ENCODE data around the gene AGRP. TPM values are rescaled to one million over a fixed set of nuclear protein-coding genes. Genes with fewer than 3 reads are reported as not detected.

AGRP gene
- total RNA-seq, 1 donor from 2014 or later = not detected

DNA sequence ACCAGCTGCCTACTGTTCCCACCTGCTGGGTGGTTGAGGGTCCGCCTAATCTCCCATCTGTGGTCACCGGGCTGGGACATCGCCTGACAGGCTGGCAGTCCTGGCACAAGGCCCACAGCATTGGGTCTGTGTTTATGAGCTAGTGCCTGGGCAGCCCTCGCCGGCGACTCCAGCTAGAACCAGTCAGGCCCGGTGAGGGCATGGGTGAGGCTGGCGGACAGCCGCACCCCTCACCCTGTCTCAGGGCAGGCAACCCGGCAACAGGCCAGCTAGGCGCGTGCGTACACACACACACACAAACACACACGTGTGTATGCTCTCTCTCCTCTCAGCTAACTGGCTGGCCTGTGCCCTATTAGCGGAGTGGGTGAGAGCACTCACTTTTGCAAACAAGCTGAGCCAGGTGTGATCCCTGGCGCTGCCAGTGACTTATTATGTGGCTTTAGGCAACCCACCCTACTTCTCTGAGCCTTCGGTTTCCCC, 42.0 kb downstream of the AGRP start:
- no peaks in the 10 kb centered on the region for H3K27me3 Mint-ChIP-seq (ENCODE audit: low read depth)
- H3K27ac Mint-ChIP-seq = no peak overlapping the region
- no peaks in the 10 kb centered on the region for H3K4me1 Mint-ChIP-seq
- H3K36me3 Mint-ChIP-seq = peaks cover 3% of the 10 kb centered on the region
- H3K4me3 Mint-ChIP-seq = no peak overlapping the region
- H3K9me3 Mint-ChIP-seq = no peaks in the 10 kb centered on the region
- TF ChIP-seq, protein P1, sequence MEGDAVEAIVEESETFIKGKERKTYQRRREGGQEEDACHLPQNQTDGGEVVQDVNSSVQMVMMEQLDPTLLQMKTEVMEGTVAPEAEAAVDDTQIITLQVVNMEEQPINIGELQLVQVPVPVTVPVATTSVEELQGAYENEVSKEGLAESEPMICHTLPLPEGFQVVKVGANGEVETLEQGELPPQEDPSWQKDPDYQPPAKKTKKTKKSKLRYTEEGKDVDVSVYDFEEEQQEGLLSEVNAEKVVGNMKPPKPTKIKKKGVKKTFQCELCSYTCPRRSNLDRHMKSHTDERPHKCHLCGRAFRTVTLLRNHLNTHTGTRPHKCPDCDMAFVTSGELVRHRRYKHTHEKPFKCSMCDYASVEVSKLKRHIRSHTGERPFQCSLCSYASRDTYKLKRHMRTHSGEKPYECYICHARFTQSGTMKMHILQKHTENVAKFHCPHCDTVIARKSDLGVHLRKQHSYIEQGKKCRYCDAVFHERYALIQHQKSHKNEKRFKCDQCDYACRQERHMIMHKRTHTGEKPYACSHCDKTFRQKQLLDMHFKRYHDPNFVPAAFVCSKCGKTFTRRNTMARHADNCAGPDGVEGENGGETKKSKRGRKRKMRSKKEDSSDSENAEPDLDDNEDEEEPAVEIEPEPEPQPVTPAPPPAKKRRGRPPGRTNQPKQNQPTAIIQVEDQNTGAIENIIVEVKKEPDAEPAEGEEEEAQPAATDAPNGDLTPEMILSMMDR (IDR thresholded peaks at IDR 0.05; ENCODE audit: unreplicated experiment) = no peak
- DNase-seq (ENCODE audit: low spot score in 2 of 2, unreplicated experiment in 2 of 2) = no peak

DNA sequence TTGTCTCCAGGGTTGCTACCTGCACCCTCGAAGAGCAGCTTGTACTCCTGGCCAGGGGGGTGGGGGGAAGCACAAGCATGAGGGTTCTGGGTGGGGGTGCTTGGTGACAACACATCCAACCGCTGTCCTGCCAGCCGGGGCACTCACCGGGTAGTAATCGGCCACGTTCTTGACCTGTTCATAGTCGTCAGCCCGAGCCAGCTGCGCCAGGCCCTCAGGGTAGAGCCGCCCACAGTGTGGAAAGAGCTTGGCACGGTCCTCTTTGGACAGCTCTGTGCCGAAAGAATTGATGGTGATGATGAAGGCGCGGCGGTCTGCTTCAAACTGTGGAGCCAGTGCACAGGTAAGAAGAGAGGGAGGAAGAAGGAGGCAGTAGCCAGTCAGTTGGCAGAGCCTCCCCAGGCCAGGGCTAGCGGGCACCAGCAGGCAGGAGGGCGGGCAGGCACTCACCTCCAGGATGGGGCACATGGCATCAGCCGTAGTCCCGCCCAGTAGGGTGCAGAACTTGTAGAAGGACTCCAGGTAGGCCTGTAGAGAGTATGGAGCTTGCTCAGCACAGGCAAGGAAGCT, 44.4 kb downstream of the AGRP start:
- DNase-seq (ENCODE audit: low spot score in 2 of 2, unreplicated experiment in 2 of 2) = no peak
- H3K36me3 Mint-ChIP-seq = peaks cover 3% of the 10 kb centered on the region
- no peaks in the 10 kb centered on the region for H3K27me3 Mint-ChIP-seq (ENCODE audit: low read depth)
- H3K9me3 Mint-ChIP-seq = no peaks in the 10 kb centered on the region
- no peaks in the 10 kb centered on the region for H3K4me1 Mint-ChIP-seq
- TF ChIP-seq, protein P1 (IDR thresholded peaks at IDR 0.05; ENCODE audit: unreplicated experiment) = no peak
- H3K4me3 Mint-ChIP-seq = no peak overlapping the region
- H3K27ac Mint-ChIP-seq = no peak overlapping the region

DNA sequence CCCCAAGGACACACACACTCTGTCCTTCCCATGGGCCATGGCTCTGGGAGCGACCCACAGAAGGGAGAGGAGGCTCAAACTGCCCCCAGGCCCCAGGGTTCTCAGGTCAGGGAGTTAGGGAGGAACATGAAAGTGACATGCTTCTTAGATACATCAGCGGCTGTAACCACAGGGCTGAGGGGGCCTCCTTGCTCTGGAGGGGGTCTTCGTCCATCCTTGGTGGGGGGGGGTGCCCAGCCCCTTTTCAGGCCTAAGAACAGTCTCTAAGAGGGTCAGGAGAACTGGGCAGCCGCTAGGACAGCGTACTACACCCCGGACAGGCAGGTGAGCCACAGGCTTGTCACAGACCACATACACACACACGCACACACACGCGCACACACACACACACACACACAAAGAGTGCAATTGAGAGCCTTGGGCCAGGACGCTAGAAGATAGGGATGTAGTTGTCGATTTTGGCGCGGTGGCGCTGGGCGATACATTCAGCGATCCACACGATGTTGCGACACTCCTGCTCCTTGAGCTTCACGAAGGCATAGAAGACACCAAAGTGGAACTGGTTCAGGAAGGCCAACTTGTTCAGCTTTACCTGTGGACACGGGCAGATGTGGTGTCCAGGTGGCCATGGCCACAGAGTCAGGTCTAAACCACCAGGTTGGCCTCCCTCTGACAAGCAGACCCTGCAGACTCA, 45.1 kb downstream of the AGRP start:
- H3K36me3 Mint-ChIP-seq = peaks cover 3% of the 10 kb centered on the region
- DNase-seq (ENCODE audit: low spot score in 2 of 2, unreplicated experiment in 2 of 2) = no peak
- H3K27me3 Mint-ChIP-seq (ENCODE audit: low read depth) = no peaks in the 10 kb centered on the region
- TF ChIP-seq, protein P1 (IDR thresholded peaks at IDR 0.05; ENCODE audit: unreplicated experiment) = no peak
- no peak overlapping the region for H3K27ac Mint-ChIP-seq
- no peak overlapping the region for H3K4me3 Mint-ChIP-seq
- H3K4me1 Mint-ChIP-seq = no peaks in the 10 kb centered on the region
- no peaks in the 10 kb centered on the region for H3K9me3 Mint-ChIP-seq

DNA sequence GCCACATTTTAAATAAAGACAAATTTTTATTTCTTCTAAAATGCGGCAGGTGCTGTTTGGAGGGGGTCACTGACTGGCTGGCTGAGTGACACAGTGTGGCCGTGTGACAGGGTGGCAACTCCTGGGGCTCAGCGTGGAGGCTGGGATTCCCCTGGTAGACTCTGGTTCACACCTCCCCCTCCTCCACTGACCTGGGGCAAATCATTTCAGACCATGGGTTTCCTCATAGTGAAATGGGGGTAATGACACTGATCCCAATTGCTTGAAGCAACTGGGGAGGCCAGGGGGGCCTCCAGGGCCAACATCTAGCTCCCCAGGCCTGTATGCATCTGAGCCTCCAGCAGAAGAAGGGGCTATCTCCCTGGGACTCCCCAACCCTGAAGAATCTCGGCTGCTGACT, 45.8 kb downstream of the AGRP start:
- no peak overlapping the region for H3K27ac Mint-ChIP-seq
- no peak for DNase-seq (ENCODE audit: low spot score in 2 of 2, unreplicated experiment in 2 of 2)
- H3K4me1 Mint-ChIP-seq = peaks cover under 1% of the 10 kb centered on the region
- peaks cover 3% of the 10 kb centered on the region for H3K36me3 Mint-ChIP-seq
- H3K4me3 Mint-ChIP-seq = no peak overlapping the region
- H3K9me3 Mint-ChIP-seq = no peaks in the 10 kb centered on the region
- H3K27me3 Mint-ChIP-seq (ENCODE audit: low read depth) = peaks cover 4% of the 10 kb centered on the region
- TF ChIP-seq, protein P1 (IDR thresholded peaks at IDR 0.05; ENCODE audit: unreplicated experiment) = no peak

DNA sequence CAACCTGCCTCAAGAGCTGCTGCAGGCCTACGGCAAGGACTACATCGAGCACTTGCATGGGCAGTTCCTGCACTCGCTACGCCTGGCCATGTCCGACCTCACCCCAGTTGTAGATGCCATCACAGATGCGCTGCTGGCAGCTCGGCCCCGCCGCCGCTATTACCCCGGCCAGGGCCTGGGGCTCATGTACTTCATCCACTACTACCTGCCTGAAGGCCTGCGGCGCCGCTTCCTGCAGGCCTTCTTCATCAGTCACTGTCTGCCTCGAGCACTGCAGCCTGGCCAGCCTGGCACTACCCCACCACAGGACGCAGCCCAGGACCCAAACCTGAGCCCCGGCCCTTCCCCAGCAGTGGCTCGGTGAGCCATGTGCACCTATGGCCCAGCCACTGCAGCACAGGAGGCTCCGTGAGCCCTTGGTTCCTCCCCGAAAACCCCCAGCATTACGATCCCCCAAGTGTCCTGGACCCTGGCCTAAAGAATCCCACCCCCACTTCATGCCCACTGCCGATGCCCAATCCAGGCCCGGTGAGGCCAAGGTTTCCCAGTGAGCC, 46.6 kb downstream of the AGRP start:
- DNase-seq (ENCODE audit: low spot score in 2 of 2, unreplicated experiment in 2 of 2) = no peak
- Mint-ChIP-seq H3K4me1 (peaks cover 4% of the 10 kb centered on the region), H3K27me3 (ENCODE audit: low read depth) (peaks cover 10% of the 10 kb centered on the region), H3K4me3 (no peak overlapping the region), H3K27ac (no peak overlapping the region), H3K36me3 (peaks cover 3% of the 10 kb centered on the region), H3K9me3 (no peaks in the 10 kb centered on the region)
- TF ChIP-seq, protein P1 (IDR thresholded peaks at IDR 0.05; ENCODE audit: unreplicated experiment) = no peak

Data from mesothelial cell of epicardium (in vitro differentiated cells).